GM23338 (cell line): ENCODE results near the gene RAB3IL1. TPM values are rescaled to one million over a fixed set of nuclear protein-coding genes. Genes with fewer than 3 reads are reported as not detected.

Experiments
- ATAC-seq: fragments of 200-7000 bp; cut with Tn5 transposase; 3 replicates; pipeline ENCODE4 v1.9.1; 2020
- DNase-seq: peaks from one replicate; pipeline ENCODE4 v3.0.0-alpha.2; 2015; ENCODE audit warnings: low spot score
- H2AFZ ChIP-seq: fragments of 200-600 bp; sonication (generic); 2 replicates; pipeline ENCODE4 v1.8.0; 2016; ENCODE audit warnings: antibody characterized with exemption, mild to moderate bottlenecking, moderate library complexity
- H3F3A ChIP-seq: fragments of 200-600 bp; sonication (generic); replicated peaks from 2 replicates; pipeline ENCODE4 v1.8.0; 2017; ENCODE audit warnings: antibody characterized with exemption, mixed run types, low read depth
- H3K27ac ChIP-seq: fragments of 200-600 bp; sonication (generic); 2 replicates; pipeline ENCODE4 v1.6.1; 2016; ENCODE audit warnings: low read depth
- H3K27me3 ChIP-seq: fragments of 200-600 bp; sonication (generic); 2 replicates; pipeline ENCODE4 v1.8.0; 2016; ENCODE audit warnings: mild to moderate bottlenecking, mixed run types, moderate library complexity; ENCODE audit not compliant: insufficient read depth
- H3K36me3 ChIP-seq: fragments of 200-600 bp; sonication (generic); 2 replicates; pipeline ENCODE4 v1.8.0; 2016; ENCODE audit warnings: mild to moderate bottlenecking; ENCODE audit not compliant: insufficient read depth
- H3K4me1 ChIP-seq: fragments of 200-600 bp; sonication (generic); 2 replicates; pipeline ENCODE4 v1.8.0; 2016; ENCODE audit warnings: mild to moderate bottlenecking, moderate library complexity; ENCODE audit not compliant: insufficient read depth
- H3K4me2 ChIP-seq: fragments of 200-600 bp; sonication (generic); 2 replicates; pipeline ENCODE4 v1.7.1; 2017; ENCODE audit warnings: mixed run types
- H3K4me3 ChIP-seq: fragments of 200-600 bp; sonication (generic); 2 replicates; pipeline ENCODE4 v1.6.1; 2016; ENCODE audit warnings: mixed run types
- H3K79me2 ChIP-seq: fragments of 200-600 bp; sonication (generic); replicated peaks from 2 replicates; pipeline ENCODE4 v1.8.0; 2017; ENCODE audit warnings: mild to moderate bottlenecking; ENCODE audit not compliant: insufficient read depth
- H3K9me2 ChIP-seq: fragments of 200-600 bp; sonication (generic); 2 replicates; pipeline ENCODE4 v1.8.0; 2017; ENCODE audit not compliant: insufficient read depth
- H4K20me1 ChIP-seq: fragments of 200-600 bp; sonication (generic); replicated peaks from 2 replicates; pipeline ENCODE4 v1.8.0; 2017; ENCODE audit warnings: mild to moderate bottlenecking; ENCODE audit not compliant: insufficient read depth
- H3K27ac Mint-ChIP-seq: 2 replicates; pipeline ENCODE4 v1.8.0; 2020; ENCODE audit warnings: inconsistent platforms, mild to moderate bottlenecking, moderate library complexity, mixed read lengths
- H3K27me3 Mint-ChIP-seq: 3 replicates; pipeline ENCODE4 v1.8.0; 2022; ENCODE audit warnings: low read depth, mild to moderate bottlenecking, moderate library complexity, mixed read lengths, inconsistent platforms; ENCODE audit not compliant: insufficient read depth, poor library complexity
- H3K36me3 Mint-ChIP-seq: 3 replicates; pipeline ENCODE4 v1.8.0; 2021; ENCODE audit warnings: low read depth, mild to moderate bottlenecking, inconsistent platforms, moderate library complexity, mixed read lengths
- H3K4me1 Mint-ChIP-seq: 3 replicates; pipeline ENCODE4 v1.8.0; 2020; ENCODE audit warnings: mild to moderate bottlenecking, inconsistent platforms, mixed read lengths
- H3K4me3 Mint-ChIP-seq: 3 replicates; pipeline ENCODE4 v1.8.0; 2021; ENCODE audit warnings: moderate library complexity, mild to moderate bottlenecking, inconsistent platforms, mixed read lengths
- H3K9me3 Mint-ChIP-seq: 3 replicates; pipeline ENCODE4 v1.8.0; 2020; ENCODE audit warnings: moderate library complexity, mild to moderate bottlenecking, inconsistent platforms, mixed read lengths
- CREB1 ChIP-seq: fragments of 250-450 bp; sonication (Bioruptor Pico); IDR thresholded peaks from 2 replicates; pipeline ENCODE4 v1.5.0; 2020; ENCODE audit warnings: low read depth, mild to moderate bottlenecking, moderate library complexity
- JUNB ChIP-seq: IDR thresholded peaks from one replicate; pipeline ENCODE4 v1.6.1; 2016; ENCODE audit warnings: antibody characterized with exemption; ENCODE audit not compliant: unreplicated experiment
- POLR2AphosphoS5 ChIP-seq: IDR thresholded peaks from 2 replicates; pipeline ENCODE4 v1.6.1; 2016; ENCODE audit warnings: antibody characterized with exemption, low read depth
- ZNF114 ChIP-seq: fragments of 250-450 bp; sonication (Bioruptor Pico); IDR thresholded peaks from 2 replicates; pipeline ENCODE4 v1.5.0; 2020; ENCODE audit warnings: mild to moderate bottlenecking, moderate library complexity
- ZNF331 ChIP-seq: fragments of 250-450 bp; sonication (Bioruptor Pico); IDR thresholded peaks from 2 replicates; pipeline ENCODE4 v1.5.0; 2020; ENCODE audit warnings: low read depth, mild to moderate bottlenecking, moderate library complexity
- polyA plus RNA-seq: library from polyadenylated mRNA; unstranded; fragments of >200 nt; fragmentation: Nextera tagmentation; extraction: Ambion mirVana; gene quantifications from 2 replicates; pipeline ENCODE4 v1.2.1, GENCODE V29; 2016
- total RNA-seq: library from RNA; depleted of rRNA; stranded (reverse); fragments of >200 nt; shearing (Covaris generic); gene quantifications from 2 replicates; pipeline ENCODE4 v1.2.3, GENCODE V29; 2014
- TF ChIP-seq, protein P1 (sequence below): fragments of 250-450 bp; sonication (Bioruptor Pico); IDR thresholded peaks from 2 replicates; pipeline ENCODE4 v1.5.0; 2020; ENCODE audit warnings: mild to moderate bottlenecking, moderate library complexity
- TF ChIP-seq, protein P2 (sequence below), 2 experiments: fragments of 200-600 bp in 1 of 2; sonication (generic) in 1 of 2; conservative IDR thresholded peaks; 2 replicates each; pipeline versions ENCODE4 v1.5.1 to v1.6.1; 2016 to 2017; ENCODE audit warnings: antibody characterized with exemption in 2 of 2, low read depth in 2 of 2, mild to moderate bottlenecking in 2 of 2, moderate library complexity in 1 of 2

Gene RAB3IL1
- total and polyA plus RNA-seq, 2 experiments from 2014 or later, result 2.7 to 3.4 TPM

DNA sequence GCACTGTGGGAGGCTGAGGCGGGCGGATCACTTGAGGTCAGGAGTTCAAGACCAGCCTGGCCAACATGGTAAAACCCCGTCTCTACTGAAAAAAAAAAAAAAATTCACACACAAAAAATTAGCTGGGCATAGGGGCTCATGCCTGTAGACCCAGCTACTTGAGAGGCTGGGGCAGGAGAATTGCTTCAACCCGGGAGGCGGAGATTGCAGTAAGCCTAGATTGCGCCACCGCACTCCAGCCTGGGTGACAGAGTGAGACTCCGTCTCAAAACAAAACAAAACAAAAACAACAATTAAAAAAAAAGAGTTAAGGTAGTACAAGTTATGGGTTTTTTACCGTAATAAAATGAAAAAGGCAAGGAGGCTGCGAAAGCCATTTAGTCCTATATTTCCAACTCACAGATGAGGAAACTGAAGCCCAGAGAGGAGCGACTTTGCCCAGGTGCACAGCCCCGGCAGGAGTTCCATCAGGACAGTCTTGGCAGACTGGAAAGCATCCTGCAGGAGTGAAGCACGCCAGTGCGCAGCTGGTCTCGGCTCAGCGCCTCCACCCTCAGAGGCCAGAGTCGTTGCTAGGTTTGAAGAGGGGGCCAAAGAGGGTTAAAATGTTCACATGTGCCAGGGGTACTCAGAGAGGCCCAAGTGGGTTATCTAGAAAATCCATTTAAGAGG, 22.2 kb downstream of the RAB3IL1 start (continued):
- TF ChIP-seq, protein P1, sequence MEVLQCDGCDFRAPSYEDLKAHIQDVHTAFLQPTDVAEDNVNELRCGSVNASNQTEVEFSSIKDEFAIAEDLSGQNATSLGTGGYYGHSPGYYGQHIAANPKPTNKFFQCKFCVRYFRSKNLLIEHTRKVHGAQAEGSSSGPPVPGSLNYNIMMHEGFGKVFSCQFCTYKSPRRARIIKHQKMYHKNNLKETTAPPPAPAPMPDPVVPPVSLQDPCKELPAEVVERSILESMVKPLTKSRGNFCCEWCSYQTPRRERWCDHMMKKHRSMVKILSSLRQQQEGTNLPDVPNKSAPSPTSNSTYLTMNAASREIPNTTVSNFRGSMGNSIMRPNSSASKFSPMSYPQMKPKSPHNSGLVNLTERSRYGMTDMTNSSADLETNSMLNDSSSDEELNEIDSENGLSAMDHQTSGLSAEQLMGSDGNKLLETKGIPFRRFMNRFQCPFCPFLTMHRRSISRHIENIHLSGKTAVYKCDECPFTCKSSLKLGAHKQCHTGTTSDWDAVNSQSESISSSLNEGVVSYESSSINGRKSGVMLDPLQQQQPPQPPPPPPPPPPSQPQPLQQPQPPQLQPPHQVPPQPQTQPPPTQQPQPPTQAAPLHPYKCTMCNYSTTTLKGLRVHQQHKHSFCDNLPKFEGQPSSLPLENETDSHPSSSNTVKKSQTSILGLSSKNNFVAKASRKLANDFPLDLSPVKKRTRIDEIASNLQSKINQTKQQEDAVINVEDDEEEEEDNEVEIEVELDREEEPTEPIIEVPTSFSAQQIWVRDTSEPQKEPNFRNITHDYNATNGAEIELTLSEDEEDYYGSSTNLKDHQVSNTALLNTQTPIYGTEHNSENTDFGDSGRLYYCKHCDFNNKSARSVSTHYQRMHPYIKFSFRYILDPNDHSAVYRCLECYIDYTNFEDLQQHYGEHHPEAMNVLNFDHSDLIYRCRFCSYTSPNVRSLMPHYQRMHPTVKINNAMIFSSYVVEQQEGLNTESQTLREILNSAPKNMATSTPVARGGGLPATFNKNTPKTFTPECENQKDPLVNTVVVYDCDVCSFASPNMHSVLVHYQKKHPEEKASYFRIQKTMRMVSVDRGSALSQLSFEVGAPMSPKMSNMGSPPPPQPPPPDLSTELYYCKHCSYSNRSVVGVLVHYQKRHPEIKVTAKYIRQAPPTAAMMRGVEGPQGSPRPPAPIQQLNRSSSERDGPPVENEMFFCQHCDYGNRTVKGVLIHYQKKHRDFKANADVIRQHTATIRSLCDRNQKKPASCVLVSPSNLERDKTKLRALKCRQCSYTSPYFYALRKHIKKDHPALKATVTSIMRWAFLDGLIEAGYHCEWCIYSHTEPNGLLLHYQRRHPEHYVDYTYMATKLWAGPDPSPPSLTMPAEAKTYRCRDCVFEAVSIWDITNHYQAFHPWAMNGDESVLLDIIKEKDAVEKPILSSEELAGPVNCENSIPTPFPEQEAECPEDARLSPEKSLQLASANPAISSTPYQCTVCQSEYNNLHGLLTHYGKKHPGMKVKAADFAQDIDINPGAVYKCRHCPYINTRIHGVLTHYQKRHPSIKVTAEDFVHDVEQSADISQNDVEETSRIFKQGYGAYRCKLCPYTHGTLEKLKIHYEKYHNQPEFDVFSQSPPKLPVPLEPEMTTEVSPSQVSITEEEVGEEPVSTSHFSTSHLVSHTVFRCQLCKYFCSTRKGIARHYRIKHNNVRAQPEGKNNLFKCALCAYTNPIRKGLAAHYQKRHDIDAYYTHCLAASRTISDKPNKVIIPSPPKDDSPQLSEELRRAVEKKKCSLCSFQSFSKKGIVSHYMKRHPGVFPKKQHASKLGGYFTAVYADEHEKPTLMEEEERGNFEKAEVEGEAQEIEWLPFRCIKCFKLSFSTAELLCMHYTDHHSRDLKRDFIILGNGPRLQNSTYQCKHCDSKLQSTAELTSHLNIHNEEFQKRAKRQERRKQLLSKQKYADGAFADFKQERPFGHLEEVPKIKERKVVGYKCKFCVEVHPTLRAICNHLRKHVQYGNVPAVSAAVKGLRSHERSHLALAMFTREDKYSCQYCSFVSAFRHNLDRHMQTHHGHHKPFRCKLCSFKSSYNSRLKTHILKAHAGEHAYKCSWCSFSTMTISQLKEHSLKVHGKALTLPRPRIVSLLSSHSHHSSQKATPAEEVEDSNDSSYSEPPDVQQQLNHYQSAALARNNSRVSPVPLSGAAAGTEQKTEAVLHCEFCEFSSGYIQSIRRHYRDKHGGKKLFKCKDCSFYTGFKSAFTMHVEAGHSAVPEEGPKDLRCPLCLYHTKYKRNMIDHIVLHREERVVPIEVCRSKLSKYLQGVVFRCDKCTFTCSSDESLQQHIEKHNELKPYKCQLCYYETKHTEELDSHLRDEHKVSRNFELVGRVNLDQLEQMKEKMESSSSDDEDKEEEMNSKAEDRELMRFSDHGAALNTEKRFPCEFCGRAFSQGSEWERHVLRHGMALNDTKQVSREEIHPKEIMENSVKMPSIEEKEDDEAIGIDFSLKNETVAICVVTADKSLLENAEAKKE (CRISPR knock-in tag), result no peak
- TF ChIP-seq POLR2AphosphoS5, result no peak
- no peak for TF ChIP-seq JUNB
- TF ChIP-seq ZNF331 (CRISPR knock-in tag), result no peak

DNA sequence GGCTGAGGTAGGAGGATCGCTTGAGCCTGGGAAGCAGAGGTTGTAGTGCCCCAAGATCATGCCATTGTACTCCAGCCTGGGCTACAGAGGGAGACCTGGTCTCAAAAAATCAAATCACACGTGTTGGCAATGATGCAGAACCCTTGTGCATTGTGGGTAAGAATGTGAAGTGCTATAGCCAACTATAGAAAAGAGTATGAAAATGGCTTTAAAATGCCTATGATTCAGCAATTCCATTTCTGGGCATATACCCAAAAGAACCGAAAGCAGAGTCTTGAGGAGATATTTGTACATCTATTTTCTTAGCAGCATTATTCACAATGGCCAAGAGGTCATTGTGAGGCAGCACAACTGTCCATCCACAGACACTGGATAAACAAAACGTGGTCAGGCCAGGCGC, 23.4 kb downstream of the RAB3IL1 start:
- Histone ChIP-seq H3K4me3 (no peak overlapping the region), H3K36me3 (no peaks in the 10 kb centered on the region), H3K79me2 (peaks cover 7% of the 10 kb centered on the region), H3K4me2 (no peak overlapping the region), H3F3A (0 out of 2 replicates have a peak, but pooled peaks cover 5% of the 10 kb centered on the region), H3K9me2 (no peaks in the 10 kb centered on the region), H3K4me1 (peaks cover 11% of the 10 kb centered on the region), H4K20me1 (no peaks in the 10 kb centered on the region; the same call in 1 of the 2 replicates), H2AFZ (no peak overlapping the region), H3K27ac (no peak overlapping the region), H3K27me3 (no peaks in the 10 kb centered on the region)
- DNase-seq (no peak), ATAC-seq (no peak)
- H3K27me3 Mint-ChIP-seq, result peaks cover 14% of the 10 kb centered on the region
- H3K27ac Mint-ChIP-seq, result no peak overlapping the region
- no peaks in the 10 kb centered on the region; the same call in 2 of the 3 replicates for H3K36me3 Mint-ChIP-seq
- H3K4me3 Mint-ChIP-seq, result no peak overlapping the region
- H3K4me1 Mint-ChIP-seq, result peaks cover 15% of the 10 kb centered on the region; the same call in 2 of the 3 replicates
- no peaks in the 10 kb centered on the region; the same call in 2 of the 3 replicates for H3K9me3 Mint-ChIP-seq
- TF ChIP-seq CREB1 (CRISPR knock-in tag), result no peak
- TF ChIP-seq ZNF114 (CRISPR knock-in tag), result no peak
- TF ChIP-seq, protein P2, sequence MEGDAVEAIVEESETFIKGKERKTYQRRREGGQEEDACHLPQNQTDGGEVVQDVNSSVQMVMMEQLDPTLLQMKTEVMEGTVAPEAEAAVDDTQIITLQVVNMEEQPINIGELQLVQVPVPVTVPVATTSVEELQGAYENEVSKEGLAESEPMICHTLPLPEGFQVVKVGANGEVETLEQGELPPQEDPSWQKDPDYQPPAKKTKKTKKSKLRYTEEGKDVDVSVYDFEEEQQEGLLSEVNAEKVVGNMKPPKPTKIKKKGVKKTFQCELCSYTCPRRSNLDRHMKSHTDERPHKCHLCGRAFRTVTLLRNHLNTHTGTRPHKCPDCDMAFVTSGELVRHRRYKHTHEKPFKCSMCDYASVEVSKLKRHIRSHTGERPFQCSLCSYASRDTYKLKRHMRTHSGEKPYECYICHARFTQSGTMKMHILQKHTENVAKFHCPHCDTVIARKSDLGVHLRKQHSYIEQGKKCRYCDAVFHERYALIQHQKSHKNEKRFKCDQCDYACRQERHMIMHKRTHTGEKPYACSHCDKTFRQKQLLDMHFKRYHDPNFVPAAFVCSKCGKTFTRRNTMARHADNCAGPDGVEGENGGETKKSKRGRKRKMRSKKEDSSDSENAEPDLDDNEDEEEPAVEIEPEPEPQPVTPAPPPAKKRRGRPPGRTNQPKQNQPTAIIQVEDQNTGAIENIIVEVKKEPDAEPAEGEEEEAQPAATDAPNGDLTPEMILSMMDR (conservative IDR thresholded peaks at IDR 0.05; ENCODE audit: low read depth in 2 of 2), result no peak
- TF ChIP-seq ZNF331 (CRISPR knock-in tag), result no peak
